ENCODE data around the gene EFNA5. TPM values are rescaled to one million over a fixed set of nuclear protein-coding genes. Genes with fewer than 3 reads are reported as not detected.
A peak's percentile ranks its signal among the peaks of the same experiment; 100 is the strongest.

The EFNA5 gene
- total and polyA plus RNA-seq, 2 experiments from 2014 or later = 7.5 to 10.1 TPM

- Mint-ChIP-seq H3K4me1 (peaks cover 6% of the 10 kb centered on the region; the same call in 1 of the 3 replicates), H3K9me3 (no peaks in the 10 kb centered on the region)
- ATAC-seq = no peak
Measured at GRCh38 chr5:107431998-107432397, 238.7 kb downstream of the EFNA5 start.

DNA sequence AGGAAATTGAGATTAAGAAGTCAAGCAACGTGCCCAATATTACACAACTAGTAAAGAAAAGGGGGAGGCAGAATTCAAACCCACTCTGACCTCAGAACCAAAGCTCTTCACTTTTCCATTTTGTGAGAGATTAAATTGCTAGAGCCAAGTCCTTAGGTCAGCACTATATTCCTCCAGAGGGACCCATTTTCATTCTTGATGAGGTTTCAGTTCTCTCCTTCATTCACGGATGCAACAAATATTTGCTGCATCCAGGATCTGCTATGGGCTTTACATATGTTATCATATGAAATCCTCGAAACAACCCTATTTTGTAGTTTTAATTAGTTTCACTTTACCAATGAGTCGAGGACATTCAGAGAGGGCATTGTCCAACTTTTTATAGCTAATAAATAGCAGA is 239.2 kb downstream of the EFNA5 start:
- no peak for TF ChIP-seq POLR2AphosphoS5 (IDR thresholded peaks at IDR 0.05; ENCODE audit: low read depth)
- TF ChIP-seq, protein P1, sequence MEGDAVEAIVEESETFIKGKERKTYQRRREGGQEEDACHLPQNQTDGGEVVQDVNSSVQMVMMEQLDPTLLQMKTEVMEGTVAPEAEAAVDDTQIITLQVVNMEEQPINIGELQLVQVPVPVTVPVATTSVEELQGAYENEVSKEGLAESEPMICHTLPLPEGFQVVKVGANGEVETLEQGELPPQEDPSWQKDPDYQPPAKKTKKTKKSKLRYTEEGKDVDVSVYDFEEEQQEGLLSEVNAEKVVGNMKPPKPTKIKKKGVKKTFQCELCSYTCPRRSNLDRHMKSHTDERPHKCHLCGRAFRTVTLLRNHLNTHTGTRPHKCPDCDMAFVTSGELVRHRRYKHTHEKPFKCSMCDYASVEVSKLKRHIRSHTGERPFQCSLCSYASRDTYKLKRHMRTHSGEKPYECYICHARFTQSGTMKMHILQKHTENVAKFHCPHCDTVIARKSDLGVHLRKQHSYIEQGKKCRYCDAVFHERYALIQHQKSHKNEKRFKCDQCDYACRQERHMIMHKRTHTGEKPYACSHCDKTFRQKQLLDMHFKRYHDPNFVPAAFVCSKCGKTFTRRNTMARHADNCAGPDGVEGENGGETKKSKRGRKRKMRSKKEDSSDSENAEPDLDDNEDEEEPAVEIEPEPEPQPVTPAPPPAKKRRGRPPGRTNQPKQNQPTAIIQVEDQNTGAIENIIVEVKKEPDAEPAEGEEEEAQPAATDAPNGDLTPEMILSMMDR (conservative IDR thresholded peaks at IDR 0.05; ENCODE audit: low read depth in 2 of 2) = 0 out of 4 replicates have a peak, but pooled peaks of 1 of the 2 experiments have one; percentile 1
- TF ChIP-seq CREB1 (CRISPR knock-in tag; IDR thresholded peaks at IDR 0.05; ENCODE audit: low read depth) = no peak
- Mint-ChIP-seq H3K36me3 (ENCODE audit: low read depth) (no peaks in the 10 kb centered on the region), H3K4me3 (no peak overlapping the region), H3K4me1 (peaks cover 6% of the 10 kb centered on the region; the same call in 1 of the 3 replicates), H3K27me3 (ENCODE audit: insufficient read depth, low read depth, poor library complexity) (no peaks in the 10 kb centered on the region), H3K9me3 (no peaks in the 10 kb centered on the region), H3K27ac (no peak overlapping the region)
- H3K4me2 ChIP-seq = no peak overlapping the region
- H3F3A ChIP-seq (replicated peaks; ENCODE audit: low read depth) = no peaks in the 10 kb centered on the region
- no peaks in the 10 kb centered on the region for H3K9me2 ChIP-seq (ENCODE audit: insufficient read depth)
- H3K27ac ChIP-seq (ENCODE audit: low read depth) = no peak overlapping the region
- no peaks in the 10 kb centered on the region for H3K36me3 ChIP-seq (ENCODE audit: insufficient read depth)
- H3K4me1 ChIP-seq (ENCODE audit: insufficient read depth) = no peaks in the 10 kb centered on the region
- ATAC-seq = no peak
- H3K4me3 ChIP-seq = no peak overlapping the region
- DNase-seq (ENCODE audit: low spot score) = no peak
- H2AFZ ChIP-seq = no peak overlapping the region
- H3K79me2 ChIP-seq (replicated peaks; ENCODE audit: insufficient read depth) = no peaks in the 10 kb centered on the region
- no peaks in the 10 kb centered on the region for H4K20me1 ChIP-seq (replicated peaks; ENCODE audit: insufficient read depth)
- no peaks in the 10 kb centered on the region for H3K27me3 ChIP-seq (ENCODE audit: insufficient read depth)

More at GRCh38 chr5:107431998-107432397, 238.7 kb downstream of the EFNA5 start:
- DNase-seq (ENCODE audit: low spot score) = no peak
- Histone ChIP-seq H3K9me2 (ENCODE audit: insufficient read depth) (no peaks in the 10 kb centered on the region), H4K20me1 (replicated peaks; ENCODE audit: insufficient read depth) (no peaks in the 10 kb centered on the region), H3K4me2 (no peak overlapping the region), H3K4me1 (ENCODE audit: insufficient read depth) (no peaks in the 10 kb centered on the region), H3F3A (replicated peaks; ENCODE audit: low read depth) (no peaks in the 10 kb centered on the region), H2AFZ (no peak overlapping the region), H3K79me2 (replicated peaks; ENCODE audit: insufficient read depth) (no peaks in the 10 kb centered on the region), H3K27ac (ENCODE audit: low read depth) (no peak overlapping the region), H3K36me3 (ENCODE audit: insufficient read depth) (no peaks in the 10 kb centered on the region), H3K27me3 (ENCODE audit: insufficient read depth) (no peaks in the 10 kb centered on the region), H3K4me3 (no peak overlapping the region)
- Mint-ChIP-seq H3K4me3 (no peak overlapping the region), H3K27ac (no peak overlapping the region), H3K36me3 (ENCODE audit: low read depth) (no peaks in the 10 kb centered on the region), H3K27me3 (ENCODE audit: insufficient read depth, low read depth, poor library complexity) (no peaks in the 10 kb centered on the region)
- TF ChIP-seq ZNF114 (CRISPR knock-in tag; IDR thresholded peaks at IDR 0.05) (no peak), NANOG (IDR thresholded peaks at IDR 0.05; ENCODE audit: borderline replicate concordance) (no peak), EZH2 (IDR thresholded peaks at IDR 0.05; ENCODE audit: low read depth, unreplicated experiment) (no peak), EZH2phosphoT487 (IDR thresholded peaks at IDR 0.05; ENCODE audit: unreplicated experiment) (no peak)
- TF ChIP-seq, protein P1 (conservative IDR thresholded peaks at IDR 0.05; ENCODE audit: low read depth in 2 of 2) = no peak
- TF ChIP-seq, protein P2, sequence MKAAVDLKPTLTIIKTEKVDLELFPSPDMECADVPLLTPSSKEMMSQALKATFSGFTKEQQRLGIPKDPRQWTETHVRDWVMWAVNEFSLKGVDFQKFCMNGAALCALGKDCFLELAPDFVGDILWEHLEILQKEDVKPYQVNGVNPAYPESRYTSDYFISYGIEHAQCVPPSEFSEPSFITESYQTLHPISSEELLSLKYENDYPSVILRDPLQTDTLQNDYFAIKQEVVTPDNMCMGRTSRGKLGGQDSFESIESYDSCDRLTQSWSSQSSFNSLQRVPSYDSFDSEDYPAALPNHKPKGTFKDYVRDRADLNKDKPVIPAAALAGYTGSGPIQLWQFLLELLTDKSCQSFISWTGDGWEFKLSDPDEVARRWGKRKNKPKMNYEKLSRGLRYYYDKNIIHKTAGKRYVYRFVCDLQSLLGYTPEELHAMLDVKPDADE (IDR thresholded peaks at IDR 0.05) = no peak
